GM08714 (cell line): ENCODE results near the gene GAMT.
A peak's percentile ranks its signal among the peaks of the same experiment; 100 is the strongest.

Source experiments
- H3K4me3 ChIP-seq: fragments of 200-500 bp; sonication (Bioruptor generic); 2 replicates; pipeline ENCODE4 v1.5.1; 2014; ENCODE audit warnings: mild to moderate bottlenecking, low read length, inconsistent platforms
- ZNF274 ChIP-seq: IDR thresholded peaks from 2 replicates; pipeline ENCODE4 v1.6.1; 2012; ENCODE audit warnings: mild to moderate bottlenecking, low read depth, low read length

The GAMT gene

GRCh38 chr19:1355568-1356507 is 45.5 kb downstream of the GAMT start:
- TF ChIP-seq ZNF274: no peak
- peak overlapping the region; percentile 69 for H3K4me3 ChIP-seq

GRCh38 chr19:1354970-1355567 is 46.3 kb downstream of the GAMT start:
- no peak for TF ChIP-seq ZNF274
- peak overlapping the region; percentile 69 for H3K4me3 ChIP-seq

DNA sequence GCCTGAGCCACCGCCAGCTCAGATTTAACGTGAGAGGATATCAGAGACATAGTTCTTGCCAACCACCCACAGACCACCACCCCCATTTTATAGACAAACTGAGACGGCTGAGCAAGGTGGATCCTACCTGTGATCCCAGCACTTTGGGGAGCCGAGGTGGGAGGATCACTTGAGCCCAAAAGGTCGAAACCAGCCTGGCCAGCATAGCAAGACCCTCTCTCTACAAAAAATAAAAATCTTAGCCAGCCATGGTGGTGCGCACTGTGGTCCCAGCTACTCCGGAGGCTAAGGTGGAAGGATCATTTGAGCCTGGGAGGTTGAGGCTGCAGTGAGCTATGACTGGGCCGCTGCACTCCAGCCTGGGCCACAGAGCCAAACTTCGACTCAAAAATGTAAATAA is 48.2 kb downstream of the GAMT start:
- TF ChIP-seq ZNF274: no peak
- H3K4me3 ChIP-seq: no peak overlapping the region

- no peak overlapping the region for H3K4me3 ChIP-seq
- no peak for TF ChIP-seq ZNF274
Observed at GRCh38 chr19:1351381-1351851, 49.9 kb downstream of the GAMT start.

GRCh38 chr19:1350867-1351266 is 50.5 kb downstream of the GAMT start:
- no peak for TF ChIP-seq ZNF274
- no peak overlapping the region for H3K4me3 ChIP-seq

- TF ChIP-seq ZNF274: no peak
- H3K4me3 ChIP-seq: no peak overlapping the region
Observed at GRCh38 chr19:1349211-1349610, 52.1 kb downstream of the GAMT start.
